ENCODE measurements around the gene LRMDA.
A peak's percentile ranks its signal among the peaks of the same experiment; 100 is the strongest.
"Not testable (repeated sequence)": the region's sequence is repeated elsewhere in the genome, so short reads cannot be mapped to it uniquely, and the experiment has no call there.

The LRMDA gene

DNA sequence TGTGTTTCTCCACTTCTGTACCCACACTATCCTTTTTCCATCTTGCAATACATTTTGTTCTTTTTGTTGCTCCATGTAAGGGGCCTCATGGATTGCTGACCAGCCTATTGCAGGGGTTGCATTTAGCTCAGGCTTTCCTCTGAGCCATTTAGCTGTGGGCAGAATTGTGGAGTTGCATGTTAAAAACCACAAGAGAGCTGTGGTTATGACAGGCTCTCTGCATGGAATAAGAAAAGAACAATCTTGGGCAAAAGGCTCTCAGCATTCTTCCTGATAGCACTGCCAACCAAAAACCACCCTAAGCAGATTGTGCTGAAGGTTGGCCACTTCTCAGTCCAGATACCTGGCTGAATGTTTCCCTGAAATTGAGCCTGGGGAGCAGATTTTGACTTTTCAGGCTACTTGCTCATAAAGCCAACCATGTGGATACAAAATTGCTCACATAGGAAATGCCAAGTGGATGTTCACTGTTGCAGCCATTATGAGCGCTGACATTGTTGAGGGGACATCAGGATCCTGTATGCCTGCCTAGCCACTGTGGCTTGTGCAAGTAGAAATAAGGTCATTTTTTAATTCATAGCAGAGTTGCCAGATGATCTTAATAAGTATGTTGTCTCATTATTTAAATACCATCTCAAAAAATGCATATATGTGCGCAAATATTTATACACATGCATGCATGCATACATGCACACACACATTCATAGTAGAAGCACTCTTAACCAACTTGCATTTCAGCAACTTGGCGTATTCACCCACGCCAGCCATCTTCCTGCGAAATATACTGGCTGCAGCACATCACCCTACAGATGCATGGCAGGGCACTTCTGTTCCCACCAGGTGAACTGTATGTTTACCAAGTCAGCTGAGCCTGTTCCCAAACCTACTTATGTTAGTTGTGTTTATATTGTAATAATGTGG, 695.4 kb downstream of the LRMDA start:
- no peak for DNase-seq (ENCODE audit: low spot score)

DNA sequence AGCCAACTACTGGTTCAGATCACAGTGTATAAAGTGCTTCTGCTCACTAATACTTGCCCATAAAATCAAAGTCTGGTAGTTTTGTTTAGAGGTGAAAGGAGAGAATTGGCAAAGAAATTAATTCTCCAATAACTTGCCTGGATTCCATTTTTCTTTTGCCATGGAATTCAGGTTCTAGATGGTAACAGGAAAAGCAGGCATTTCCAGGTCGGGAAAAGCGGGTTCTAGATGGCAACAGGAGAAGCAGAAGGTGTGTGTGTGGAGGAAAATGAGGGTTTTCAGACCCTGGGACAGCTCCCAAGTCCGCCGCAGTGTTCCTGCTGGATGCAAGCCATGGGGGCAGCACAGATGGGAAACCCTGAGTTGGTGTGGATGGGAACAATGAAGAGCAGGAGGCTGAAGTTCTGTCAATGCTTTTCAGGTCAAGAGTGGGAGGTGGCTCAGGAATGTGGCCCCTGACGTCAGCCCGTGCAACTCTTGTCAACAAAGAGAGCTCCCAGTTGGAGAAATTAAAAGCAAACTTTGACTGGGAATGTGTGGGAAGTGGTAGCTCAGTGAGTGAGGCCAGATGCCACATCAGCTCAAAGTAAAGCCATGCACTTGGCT, 696.7 kb downstream of the LRMDA start:
- no peak for DNase-seq (ENCODE audit: low spot score)

DNA sequence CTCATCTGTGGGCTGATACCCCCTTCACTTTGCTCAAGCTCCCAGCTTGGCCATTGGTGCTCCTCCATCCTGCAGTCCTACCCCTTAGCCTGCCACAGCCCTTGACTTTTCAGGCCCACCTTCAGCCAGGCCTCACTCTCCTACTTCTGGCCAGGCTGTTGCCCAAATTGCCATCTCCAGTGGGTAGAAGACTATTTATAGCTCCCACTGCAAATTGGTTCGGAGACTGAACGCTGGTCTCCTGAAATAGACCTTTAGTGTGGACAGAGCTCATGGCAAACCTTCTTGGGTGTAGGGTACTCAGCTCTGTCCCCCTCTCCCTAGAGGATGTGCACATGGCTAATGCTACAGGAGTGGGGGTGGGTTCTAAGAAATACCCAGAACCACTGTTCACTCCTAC, 697.8 kb downstream of the LRMDA start:
- no peak for DNase-seq (ENCODE audit: low spot score)

DNA sequence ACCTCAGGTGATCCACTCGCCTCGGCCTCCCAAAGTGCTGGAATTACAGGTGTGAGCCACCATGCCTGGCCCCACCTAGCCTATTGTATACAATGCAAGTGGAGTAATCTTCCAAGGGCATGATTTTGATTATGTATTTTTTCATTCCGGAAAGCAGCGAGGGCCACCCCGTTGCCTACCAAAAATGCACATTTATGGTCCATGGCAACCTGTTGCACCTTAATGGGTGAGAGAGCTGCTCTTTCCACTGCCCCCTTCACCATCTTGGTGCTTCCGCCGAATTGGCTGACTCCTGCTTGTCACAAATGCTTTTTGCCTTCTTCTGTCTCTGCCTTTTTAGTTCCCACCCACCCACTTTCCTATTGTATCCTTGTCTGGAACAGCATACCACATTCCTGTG, 699.5 kb downstream of the LRMDA start:
- DNase-seq (ENCODE audit: low spot score) = no peak

DNA sequence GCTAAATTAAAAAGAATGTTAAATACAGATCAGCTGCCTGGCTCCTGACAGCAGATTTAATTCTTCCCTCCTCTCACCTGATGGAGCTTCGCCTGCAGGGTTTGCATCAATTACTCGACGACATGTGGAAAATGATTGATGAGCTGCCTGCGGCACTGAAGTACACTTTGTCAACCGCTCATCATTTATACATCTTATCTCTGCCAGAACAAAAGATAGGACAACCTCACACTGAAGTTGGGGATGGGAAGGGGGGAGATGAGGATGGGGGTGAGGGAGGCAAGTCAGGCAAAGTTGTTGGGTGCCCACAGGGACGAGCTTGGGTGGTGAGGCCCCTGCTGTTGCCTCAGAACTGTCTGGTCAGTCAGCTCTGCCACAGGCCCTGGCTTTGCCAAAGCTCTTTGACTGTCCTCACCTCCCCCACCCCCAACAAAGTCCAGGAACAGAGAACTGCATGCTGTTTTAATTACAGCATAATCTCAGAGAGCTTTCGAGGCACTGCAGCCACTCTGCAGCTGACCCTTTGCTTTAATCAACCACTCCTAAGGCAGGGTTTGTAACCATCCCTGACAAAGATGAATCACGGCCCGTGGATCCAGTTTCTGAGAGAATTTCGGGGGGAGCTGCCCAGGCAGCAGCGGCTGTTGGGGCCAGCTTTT, 702.3 kb downstream of the LRMDA start:
- no peak for DNase-seq (ENCODE audit: low spot score)

DNA sequence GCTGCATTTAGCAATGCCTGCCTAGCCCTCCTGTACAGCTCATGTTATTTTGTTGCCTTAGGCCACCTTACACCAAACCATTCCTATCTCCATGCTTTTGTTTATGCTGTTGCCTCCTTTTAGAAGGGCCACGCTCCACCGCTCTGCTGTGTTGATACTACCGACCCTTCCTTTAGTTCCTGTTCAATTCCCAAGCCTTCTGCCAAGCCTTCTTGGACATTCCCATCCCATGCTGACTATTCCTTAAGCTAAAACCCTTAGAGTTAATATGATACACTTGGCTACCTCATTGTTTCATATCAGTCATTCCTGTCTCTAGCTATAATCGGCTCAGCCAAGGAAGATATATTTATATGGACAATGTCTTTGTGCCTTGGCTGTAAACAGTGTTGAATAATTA, 705.5 kb downstream of the LRMDA start:
- no peak for DNase-seq (ENCODE audit: low spot score)

DNA sequence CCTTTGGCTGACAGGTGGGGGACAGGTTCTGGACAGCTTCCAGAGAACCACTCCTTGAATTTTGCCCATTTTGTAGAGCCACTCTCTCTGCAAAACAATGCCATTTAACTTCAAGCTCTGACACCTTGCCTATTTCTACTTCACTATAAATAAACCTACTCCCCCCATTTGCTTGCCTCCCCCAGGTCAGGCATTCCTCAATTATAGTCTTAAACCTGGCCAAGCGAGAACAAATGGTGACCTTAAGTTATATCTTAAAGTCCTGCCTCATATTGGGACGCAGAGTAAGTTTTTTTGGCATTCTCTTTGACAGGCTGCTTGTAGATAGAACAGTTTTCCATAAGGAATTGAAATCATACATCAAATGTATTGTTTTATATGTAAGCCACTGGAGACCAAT, 706.9 kb downstream of the LRMDA start:
- no peak for DNase-seq (ENCODE audit: low spot score)

DNA sequence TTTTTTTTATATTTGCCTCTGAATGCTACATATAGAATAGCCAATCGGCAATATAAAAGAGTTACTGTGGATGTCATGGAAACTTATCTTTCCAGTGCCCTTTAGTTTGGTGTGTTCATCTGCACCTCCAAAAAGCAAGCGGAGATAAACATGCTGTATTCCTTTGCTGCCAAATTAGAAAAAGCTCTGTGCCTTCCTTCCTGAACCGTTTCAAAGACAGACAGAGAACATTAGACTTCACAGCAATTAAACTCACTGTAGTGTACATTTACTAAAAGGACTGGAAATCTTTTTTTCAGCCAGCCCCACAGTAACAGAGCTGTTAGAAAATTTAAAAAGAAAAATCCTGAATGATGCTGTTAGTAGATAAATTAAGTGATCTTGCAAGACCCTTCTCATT, 707.5 kb downstream of the LRMDA start:
- no peak for DNase-seq (ENCODE audit: low spot score)

DNA sequence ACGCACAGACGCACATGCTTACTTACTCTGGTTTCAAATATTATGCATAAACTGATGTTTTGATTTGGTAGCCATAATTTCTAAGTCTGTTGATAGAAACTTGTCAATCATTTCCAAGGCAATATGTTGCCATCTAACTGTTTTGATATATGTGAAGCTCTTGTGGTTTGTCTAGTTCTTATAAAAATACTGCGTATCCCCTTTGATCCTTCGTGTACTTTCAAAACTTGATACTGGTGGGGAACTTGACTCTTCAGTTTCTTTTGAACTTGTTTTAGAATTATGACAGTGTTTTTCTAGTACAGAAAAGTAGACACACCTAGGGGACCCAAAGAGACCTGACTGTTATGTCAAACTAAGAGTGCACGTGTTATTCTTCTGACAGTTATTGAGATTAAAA, 708.0 kb downstream of the LRMDA start:
- DNase-seq (ENCODE audit: low spot score) = no peak

DNA sequence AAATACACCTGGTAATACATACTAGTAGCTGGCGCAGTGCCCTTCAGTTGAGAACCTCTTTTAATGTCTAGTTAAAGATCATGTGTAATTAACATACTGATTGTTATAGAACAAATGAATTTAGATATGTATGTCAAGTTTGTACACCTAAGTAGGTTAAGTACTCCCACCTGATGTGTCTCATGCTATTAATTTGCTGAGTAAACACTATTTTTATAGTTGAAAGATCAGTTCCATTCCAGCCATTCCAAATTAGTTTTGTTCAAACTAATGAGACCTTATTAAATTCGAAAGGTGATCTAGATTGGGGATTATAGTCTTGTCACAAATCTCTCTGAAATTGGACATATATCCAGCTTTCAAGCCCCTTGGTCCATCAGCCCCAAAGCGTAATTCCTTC, 710.0 kb downstream of the LRMDA start:
- no peak for DNase-seq (ENCODE audit: low spot score)

DNA sequence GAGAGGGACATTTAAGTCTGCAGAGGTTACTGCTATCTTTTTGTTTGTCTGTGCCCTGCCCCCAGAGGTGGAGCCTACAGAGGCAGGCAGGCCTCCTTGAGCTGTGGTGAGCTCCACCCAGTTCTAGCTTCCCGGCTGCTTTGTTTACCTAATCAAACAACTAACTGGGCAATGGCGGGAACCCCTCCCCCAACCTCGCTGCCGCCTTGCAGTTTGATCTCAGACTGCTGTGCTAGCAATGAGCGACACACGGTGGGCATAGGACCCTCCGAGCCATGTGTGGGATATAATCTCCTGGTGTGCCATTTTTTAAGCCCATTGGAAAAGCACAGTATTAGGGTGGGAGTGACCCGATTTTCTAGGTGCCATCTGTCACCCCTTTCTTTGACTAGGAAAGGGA, 716.8 kb downstream of the LRMDA start:
- DNase-seq (ENCODE audit: low spot score) = not testable (repeated sequence)

DNA sequence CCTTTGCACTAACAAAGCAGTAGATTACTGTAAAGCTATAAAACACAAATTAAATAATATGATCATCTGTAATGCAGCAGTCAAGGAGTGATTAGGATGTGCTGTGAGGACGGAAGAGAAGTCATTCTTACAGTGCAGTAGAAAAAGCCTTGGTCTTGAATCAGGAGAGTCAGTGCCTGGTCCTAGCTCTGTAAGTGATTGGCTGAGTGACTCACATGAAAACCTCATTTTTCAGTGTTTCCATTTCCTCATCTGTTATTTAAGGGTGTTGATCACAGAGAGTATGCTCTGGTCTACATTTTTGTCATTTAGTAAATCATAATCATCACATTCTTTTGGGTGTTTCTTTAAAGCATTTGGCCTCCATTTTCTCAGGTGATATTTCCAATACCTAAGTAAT, 717.8 kb downstream of the LRMDA start:
- no peak for DNase-seq (ENCODE audit: low spot score)

DNA sequence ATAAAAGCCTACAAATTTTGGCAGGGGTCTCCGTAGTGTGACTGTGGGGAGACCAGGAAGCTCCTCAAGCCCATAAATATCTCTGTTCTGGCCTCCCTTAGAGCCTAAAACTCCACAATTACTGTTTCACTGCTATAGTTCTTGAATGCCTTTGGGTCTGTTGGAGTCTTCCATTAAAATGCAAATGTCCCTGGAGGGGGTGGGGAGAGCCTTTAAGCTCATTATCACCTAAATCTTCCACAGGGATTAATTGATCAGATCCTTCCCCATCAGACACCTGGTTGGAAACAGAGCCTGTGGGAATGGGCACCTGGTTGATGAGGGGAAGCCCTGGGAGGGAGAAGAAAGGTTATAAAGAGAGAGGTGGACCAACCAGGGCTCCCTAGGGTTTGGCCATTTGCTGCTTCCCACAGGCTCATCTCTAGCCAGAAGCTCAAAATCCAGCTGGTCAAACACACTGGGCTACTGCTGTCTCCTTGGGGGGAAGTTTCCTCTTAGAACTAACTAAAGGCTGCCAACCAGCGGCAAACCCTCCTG, 718.2 kb downstream of the LRMDA start:
- no peak for DNase-seq (ENCODE audit: low spot score)

DNA sequence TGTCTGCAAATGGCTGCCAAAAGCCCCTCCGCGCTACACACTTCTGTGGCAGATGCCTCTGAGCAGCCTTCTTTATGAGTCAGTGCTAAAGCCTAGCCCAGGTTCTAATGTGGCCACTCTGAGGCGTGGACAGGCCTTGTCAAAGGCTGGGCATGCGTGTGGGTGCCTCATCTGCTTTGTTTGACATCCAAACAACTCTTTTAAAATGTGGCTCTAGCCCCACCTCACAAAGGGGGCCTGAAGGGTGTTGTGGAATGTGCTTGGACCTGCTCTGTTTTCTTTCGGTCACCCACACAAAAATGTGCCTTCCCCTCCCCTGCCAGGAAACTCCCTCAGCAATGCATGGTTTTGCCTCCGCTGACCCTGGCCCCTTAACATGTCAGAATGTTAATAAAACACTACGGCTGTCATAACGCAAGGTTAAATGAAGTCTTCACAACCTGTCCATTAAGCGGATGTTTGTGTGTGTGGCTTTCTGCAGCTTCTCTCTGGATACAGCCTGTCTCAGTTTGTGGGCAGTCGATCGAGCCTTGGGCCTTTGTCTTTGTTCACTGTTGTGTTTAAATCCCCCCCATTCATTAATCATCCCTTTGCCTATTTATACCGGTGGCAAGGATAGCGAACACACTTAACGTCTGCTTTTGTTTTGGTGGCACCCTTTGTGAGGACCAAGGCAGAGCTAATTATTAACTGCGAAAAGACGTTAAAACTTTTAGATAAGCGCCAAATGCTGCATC, 718.9 kb downstream of the LRMDA start:
- DNase-seq (ENCODE audit: low spot score) = no peak

DNA sequence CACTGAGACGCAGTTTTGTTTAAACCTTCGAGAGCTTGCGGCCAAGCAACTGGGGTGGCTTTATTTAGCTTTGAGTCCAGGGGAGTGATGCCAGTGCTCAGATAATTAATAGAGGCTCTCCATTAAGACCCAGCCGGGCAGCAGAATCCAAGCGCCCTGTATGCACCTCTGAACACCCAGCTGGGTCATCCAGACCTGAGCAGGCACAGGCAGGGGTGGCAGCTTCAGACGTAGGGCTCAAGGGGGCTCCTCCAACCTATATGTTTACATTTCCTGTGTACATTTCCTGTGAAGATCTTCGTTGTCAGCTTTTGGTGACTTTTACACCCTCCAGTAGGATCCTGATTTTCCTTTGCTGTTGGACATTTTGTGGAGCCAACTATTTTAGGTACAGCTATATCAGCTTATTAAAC, 719.5 kb downstream of the LRMDA start:
- peak; percentile 11 for DNase-seq (ENCODE audit: low spot score)

DNA sequence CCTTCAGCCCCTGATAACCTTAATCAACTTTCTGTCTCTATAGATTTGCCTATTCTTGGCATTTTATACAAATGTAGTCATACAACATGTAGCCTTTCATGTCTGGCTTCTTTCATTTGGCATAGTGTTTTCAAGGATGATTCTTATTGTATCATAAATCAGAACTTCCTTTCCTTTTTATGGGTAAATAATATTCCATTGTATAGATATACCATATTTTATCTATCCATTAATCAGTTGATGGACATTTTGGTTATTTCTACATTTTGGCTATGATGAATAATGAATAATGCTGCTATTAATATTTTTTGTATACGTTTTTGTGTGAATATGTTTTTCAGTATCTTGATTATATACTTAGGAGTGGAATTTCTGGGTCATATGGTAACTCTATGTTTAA, 720.8 kb downstream of the LRMDA start:
- DNase-seq (ENCODE audit: low spot score) = no peak

DNA sequence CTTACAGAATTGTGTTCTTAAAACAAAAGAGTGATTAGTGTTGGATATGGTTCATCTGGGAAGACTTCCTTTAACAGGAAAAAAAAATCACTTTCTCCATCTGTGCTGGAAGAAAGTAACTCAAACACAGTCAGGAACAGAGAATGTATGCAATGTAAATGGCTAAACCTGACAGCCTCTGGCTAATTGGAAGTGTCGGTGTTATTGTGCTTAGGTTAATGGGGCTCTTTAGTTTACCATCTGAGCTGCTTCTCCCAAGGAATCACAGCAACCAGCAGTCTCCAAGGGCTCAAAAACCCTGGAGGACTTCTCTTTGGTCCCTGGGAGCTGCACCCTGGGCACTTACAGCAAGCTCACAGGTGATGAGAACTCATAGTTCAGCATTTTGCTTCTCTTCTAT, 724.5 kb downstream of the LRMDA start:
- no peak for DNase-seq (ENCODE audit: low spot score)

DNA sequence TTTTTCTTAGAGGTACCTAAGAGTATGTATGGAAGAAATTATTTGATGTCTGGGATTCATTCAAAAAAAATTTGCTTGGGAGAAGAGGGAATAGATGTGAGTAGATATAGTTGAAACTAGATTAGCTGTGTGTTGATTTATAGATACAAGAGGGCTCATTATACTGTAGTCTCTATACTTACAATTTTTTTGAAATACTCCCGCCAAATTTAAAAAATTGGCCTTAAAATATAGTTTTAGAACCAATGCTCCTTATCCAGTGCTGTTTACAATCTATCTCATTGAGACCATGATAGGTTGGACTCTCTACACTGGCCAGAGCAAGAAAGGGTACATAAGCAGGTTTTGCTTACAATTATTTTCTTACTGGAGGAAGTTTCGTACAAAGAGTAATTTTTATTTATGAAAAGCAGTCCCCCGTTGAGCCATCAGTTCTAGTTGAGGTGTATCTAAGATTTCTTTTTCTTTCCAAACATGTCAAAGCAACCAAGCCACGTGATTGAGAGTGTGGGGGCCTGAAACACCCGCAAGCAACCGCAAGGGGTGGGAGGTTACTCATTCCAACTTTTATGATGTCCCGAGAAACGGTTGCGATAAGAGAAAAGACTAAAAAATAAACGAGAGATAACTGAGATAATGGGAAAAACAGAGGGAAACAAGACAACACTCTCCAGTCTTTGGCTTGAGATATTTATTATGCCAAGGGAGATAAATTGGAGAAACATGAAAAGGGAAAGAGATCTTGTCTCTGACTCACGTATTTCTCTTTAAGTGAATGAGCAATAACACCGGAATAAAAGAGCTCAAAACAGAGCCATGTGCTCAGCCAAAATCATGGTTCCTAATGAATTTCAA, 729.2 kb downstream of the LRMDA start:
- no peak for DNase-seq (ENCODE audit: low spot score)

DNA sequence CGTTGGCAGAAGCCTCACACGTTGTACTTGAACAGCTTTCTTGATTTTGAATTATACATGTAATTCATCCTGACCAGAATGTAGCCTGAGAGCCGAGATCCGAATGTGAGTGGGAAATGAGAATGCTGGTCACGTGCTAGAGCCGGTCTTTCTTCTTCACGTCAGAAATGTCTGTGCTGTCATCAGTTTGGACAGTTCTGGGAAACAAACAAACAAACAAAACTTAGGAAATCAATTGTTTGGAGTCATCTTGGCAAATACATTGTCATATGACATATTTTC, 729.8 kb downstream of the LRMDA start:
- DNase-seq (ENCODE audit: low spot score) = no peak

DNA sequence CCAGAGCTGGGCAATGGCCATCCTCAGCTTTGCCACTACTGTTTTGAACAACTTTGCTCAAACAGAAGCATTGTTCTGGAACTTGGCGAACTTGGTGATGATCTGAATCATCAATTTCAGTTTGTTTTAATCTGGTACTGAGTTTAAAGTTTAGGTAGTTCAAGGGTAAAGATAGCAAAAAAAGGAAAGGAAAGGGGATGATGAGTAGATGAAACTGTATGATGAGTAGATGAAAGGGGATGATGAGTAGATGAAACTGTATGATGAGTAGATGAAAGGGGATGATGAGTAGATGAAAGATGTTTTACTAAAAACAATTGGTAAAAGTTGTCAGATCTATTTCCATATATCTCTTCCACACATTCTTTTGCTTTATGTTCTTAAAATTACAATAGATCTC, 737.0 kb downstream of the LRMDA start:
- no peak for DNase-seq (ENCODE audit: low spot score)

DNA sequence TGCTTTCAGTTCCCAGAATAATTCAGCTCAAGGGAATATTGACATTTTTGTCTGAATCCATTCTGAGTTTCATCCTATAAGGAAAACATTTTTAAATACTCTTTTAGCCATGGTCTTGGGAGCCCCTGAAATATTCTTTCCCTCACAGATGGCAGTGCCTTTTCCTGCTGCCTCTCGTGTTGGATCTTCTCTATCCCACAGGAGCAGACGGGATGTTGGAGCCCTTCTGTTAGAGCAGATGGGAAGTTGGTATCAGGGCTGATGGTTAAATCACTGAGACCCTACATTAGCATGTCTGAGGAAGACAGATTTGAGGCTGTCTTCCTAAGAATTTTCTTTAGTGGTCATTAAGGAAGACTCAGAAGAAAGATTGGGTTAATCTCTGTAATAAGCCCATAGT, 737.8 kb downstream of the LRMDA start:
- no peak for DNase-seq (ENCODE audit: low spot score)

DNA sequence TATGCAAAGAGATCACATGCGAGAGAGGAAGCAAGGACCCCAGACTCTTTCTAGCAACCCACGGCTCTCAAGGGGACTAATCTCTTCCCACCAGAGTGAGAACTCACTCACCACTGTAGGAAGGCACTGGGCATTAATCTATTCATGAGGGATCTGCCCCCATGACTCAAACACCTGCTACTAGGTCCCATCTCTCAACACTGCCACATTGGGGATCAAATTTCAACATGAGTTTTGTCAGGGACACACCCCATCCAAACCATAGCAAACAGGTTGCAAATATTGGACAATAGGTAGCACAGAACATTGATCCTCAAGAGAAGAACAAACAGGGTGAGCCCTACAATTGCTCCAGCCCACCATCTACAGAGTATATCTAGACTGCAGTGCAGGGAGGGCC, 740.6 kb downstream of the LRMDA start:
- DNase-seq (ENCODE audit: low spot score) = no peak

Measured in putamen (tissue), 1 donor.